GM23248 (cell line): ENCODE results near the gene RXRA.

Source experiments
- EZH2 ChIP-seq: fragments of 200-600 bp; sonication (generic); IDR thresholded peaks from 2 replicates; pipeline ENCODE4 v1.6.1; 2018; ENCODE audit warnings: antibody characterized with exemption, mild to moderate bottlenecking; ENCODE audit not compliant: insufficient read depth, poor library complexity, severe bottlenecking
- EZH2phosphoT487 ChIP-seq: fragments of 200-600 bp; sonication (generic); IDR thresholded peaks from 2 replicates; pipeline ENCODE4 v1.6.1; 2018; ENCODE audit warnings: antibody characterized with exemption, moderate library complexity, mild to moderate bottlenecking, low read depth; ENCODE audit not compliant: insufficient read depth

- TF ChIP-seq EZH2 (no peak), EZH2phosphoT487 (no peak)
Observed at GRCh38 chr9:134345737-134346136, 19.5 kb downstream of the RXRA start.
